ENCODE data around the gene SMG6. TPM values are rescaled to one million over a fixed set of nuclear protein-coding genes. Genes with fewer than 3 reads are reported as not detected.

SMG6 gene
- total RNA-seq, 4 donors from 2014 or later: 17.9 to 24.0 (median 20.1) TPM

DNA sequence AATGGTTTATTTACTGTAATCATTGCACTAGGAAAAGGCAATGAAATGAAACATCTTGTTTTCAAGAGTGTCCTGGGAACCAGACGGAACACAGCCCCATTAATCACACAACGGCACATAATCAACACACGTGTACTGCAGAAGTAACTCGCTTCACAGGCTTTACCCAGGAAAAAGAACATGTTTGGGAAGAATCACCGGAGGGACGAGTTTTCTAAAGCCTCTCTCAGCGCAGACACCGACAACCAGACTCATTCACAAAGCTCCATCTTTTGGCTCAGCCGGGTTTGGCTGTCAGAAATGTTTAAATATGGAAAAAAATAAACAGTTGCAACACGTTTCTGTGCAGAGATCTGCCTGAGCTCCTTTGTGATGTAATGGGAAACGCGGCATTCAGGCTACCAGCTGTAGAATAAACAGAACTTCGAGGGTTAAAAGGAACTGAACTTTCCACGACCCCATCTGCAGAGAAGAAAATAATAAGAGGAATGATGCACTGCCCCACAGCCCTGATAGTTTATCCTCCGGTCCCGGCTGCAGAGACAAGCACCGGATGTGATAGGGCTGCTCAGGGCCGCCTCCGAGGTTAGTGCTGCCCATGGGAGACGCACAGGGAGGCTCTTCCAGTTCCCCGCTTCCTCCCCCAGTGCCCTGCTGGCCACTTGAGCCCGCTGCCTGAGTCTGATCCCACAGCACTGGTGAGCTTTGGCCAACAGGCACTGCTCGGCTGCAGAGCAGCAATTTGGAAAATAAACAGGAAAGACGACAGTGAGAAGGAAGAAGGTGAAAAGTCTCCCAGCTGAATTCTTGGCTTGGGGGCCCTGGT is 128.9 kb downstream of the SMG6 start:
- intact Hi-C loops (cut with DNase I): loop anchor here (10.0 kb wide), 1 partner anchor 60 kb away; no protein-coding TSS in a partner anchor
- WGBS, 2 donors: 8 to 19% methylated on average over 20 to 21 of the region's 24 CpGs

DNA sequence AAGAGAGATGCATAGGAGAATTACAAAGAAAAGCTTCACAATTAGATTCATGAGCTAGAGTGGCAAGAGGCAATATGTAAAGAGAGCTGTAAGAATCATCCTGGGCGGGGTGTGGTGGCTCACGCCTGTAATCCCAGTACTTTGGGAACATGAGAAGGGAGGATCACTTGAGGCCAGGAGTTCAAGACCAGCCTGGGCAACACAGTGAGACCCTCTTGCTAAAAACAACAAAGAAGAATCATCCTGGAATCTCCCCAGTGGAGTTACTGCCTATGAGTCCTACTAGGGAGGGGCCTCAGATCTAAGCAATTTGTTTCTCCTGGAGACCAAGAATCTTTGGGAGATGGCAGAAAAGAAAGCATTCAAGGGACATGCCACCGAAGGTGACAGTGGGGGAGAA is 129.6 kb downstream of the SMG6 start:
- H3K9me3 ChIP-seq: no peaks in the 10 kb centered on the region
- peak overlapping the region in 1 of 4 donors; percentile 12 for H3K4me3 ChIP-seq
- 45 to 59% methylated on average over 3 of the region's 3 CpGs for WGBS, 2 donors
- peak overlapping the region; percentile 68 to 88 (median 80) for H3K27ac ChIP-seq
- DNase-seq: no peak
- no peaks in the 10 kb centered on the region for H3K27me3 ChIP-seq
- peaks cover 0 to 42% (median 0%) of the 10 kb centered on the region in 3 donors for H3K36me3 ChIP-seq
- TF ChIP-seq POLR2A (IDR thresholded peaks at IDR 0.05) (no peak), CTCF (IDR thresholded peaks at IDR 0.05) (no peak)
- intact Hi-C loops (cut with DNase I): loop anchor here (10.0 kb wide), 1 partner anchor 61 kb away; no protein-coding TSS in a partner anchor
- H3K4me1 ChIP-seq: peaks cover 39 to 75% (median 66%) of the 10 kb centered on the region in 3 donors

More for the DNA sequence above, 128.9 kb downstream of the SMG6 start:
- TF ChIP-seq CTCF (IDR thresholded peaks at IDR 0.05) (peak in 1 of 6 experiments; percentile 11), POLR2A (IDR thresholded peaks at IDR 0.05) (no peak)
- H3K4me3 ChIP-seq: peak overlapping the region in 2 of 4 donors; percentile 1 to 34
- peaks cover 0 to 36% (median 0%) of the 10 kb centered on the region in 3 donors for H3K36me3 ChIP-seq
- H3K27ac ChIP-seq: peak overlapping the region; percentile 68 to 88 (median 80)
- no peaks in the 10 kb centered on the region for H3K9me3 ChIP-seq
- no peak for DNase-seq
- no peaks in the 10 kb centered on the region for H3K27me3 ChIP-seq
- peaks cover 45 to 82% (median 73%) of the 10 kb centered on the region in 3 donors for H3K4me1 ChIP-seq

- DNase-seq: no peak
- TF ChIP-seq POLR2A (IDR thresholded peaks at IDR 0.05) (no peak), CTCF (IDR thresholded peaks at IDR 0.05) (no peak)
- peaks cover 33 to 65% (median 56%) of the 10 kb centered on the region in 3 donors for H3K4me1 ChIP-seq
- H3K9me3 ChIP-seq: no peaks in the 10 kb centered on the region
- H3K4me3 ChIP-seq: no peak overlapping the region
- H3K27ac ChIP-seq: peak overlapping the region; percentile 68 to 88 (median 76)
- H3K27me3 ChIP-seq: no peaks in the 10 kb centered on the region
- H3K36me3 ChIP-seq: peaks cover 0 to 52% (median 0%) of the 10 kb centered on the region in 3 donors
- intact Hi-C loops (cut with DNase I): loop anchor here (10.0 kb wide), 1 partner anchor 62 kb away; no protein-coding TSS in a partner anchor
- 57 to 75% methylated on average over 1 of the region's 1 CpG for WGBS, 2 donors
These were observed 130.6 kb downstream of the SMG6 start for GRCh38 chr17:2172999-2173398.

- H3K27me3 ChIP-seq: no peaks in the 10 kb centered on the region
- peak overlapping the region in 1 of 4 donors; percentile 19 for H3K4me3 ChIP-seq
- no peak for DNase-seq
- peaks cover 0 to 60% (median 0%) of the 10 kb centered on the region in 3 donors for H3K36me3 ChIP-seq
- TF ChIP-seq CTCF (IDR thresholded peaks at IDR 0.05): no peak
- TF ChIP-seq POLR2A (IDR thresholded peaks at IDR 0.05): no peak
- peak overlapping the region; percentile 68 to 88 (median 76) for H3K27ac ChIP-seq
- H3K9me3 ChIP-seq: no peaks in the 10 kb centered on the region
- intact Hi-C loops (cut with DNase I): loop anchor here (10.0 kb wide), 1 partner anchor 63 kb away; no protein-coding TSS in a partner anchor
- WGBS, 2 donors: 19 to 39% methylated on average over 14 to 15 of the region's 16 CpGs
- peaks cover 33 to 58% (median 49%) of the 10 kb centered on the region in 3 donors for H3K4me1 ChIP-seq
These were observed 131.3 kb downstream of the SMG6 start for GRCh38 chr17:2172077-2172851.

Measured in esophagus squamous epithelium (tissue), 5 donors.